HepG2 (cell line): ENCODE measurements around the gene MYO16. TPM values are rescaled to one million over a fixed set of nuclear protein-coding genes. Genes with fewer than 3 reads are reported as not detected.

ENCODE experiments used
- ATAC-seq: fragments of 200-7000 bp; cut with Tn5 transposase; 3 replicates; pipeline ENCODE4 v1.9.1; 2020; ENCODE audit warnings: mild to moderate bottlenecking, moderate library complexity
- BruUV-seq: library from RNA; stranded (reverse); fragments of 400-500 nt; replicated peaks from 2 replicates; lab custom pipeline; 2021; lab: Mats Ljungman, UMichigan
- CTCF ChIA-PET: fragments of 300-600 bp; formaldehyde crosslinking; extraction: SDS; loops from one replicate; lab custom pipeline; 2021; ENCODE audit warnings: low total read pairs, inconsistent platforms, low intra/inter-chr PET ratio; lab: Yijun Ruan, JAX
- POLR2A ChIA-PET: fragments of 350-600 bp; sonication (Branson Sonifier 250); formaldehyde crosslinking; loops from one replicate; lab custom pipeline; 2020; ENCODE audit warnings: antibody characterized with exemption, inconsistent platforms; lab: Yijun Ruan, JAX
- DNase-seq: peaks from one replicate; pipeline ENCODE4 v3.0.0-alpha.2; 2015; ENCODE audit warnings: low spot score
- FAIRE-seq: peaks from 3 replicates; lab custom pipeline; 2011; peaks lifted over from hg19 to GRCh38; lab: Jason Lieb, UNC
- H2AFZ ChIP-seq: one replicate; pipeline ENCODE4 v1.6.1; 2011; ENCODE audit warnings: low read length, inconsistent platforms
- H3K27ac ChIP-seq: fragments of 300-600 bp; 3 replicates; pipeline ENCODE4 v1.8.0; 2011; ENCODE audit warnings: mixed run types, mild to moderate bottlenecking, mixed read lengths, low read length, inconsistent platforms; ENCODE audit not compliant: insufficient read depth; ENCODE audit errors: extremely low read length
- H3K27me3 ChIP-seq, 2 experiments: fragments of 200-600 bp in 1 of 2; 2 replicates in 1 of 2; 3 replicates in 1 of 2; pipeline versions ENCODE4 v1.6.0 to v1.8.0; 2011; ENCODE audit warnings: low read length in 2 of 2, mild to moderate bottlenecking in 2 of 2, moderate library complexity in 2 of 2, inconsistent platforms in 1 of 2; ENCODE audit not compliant: insufficient read depth in 2 of 2, control insufficient read depth in 1 of 2
- H3K36me3 ChIP-seq, 2 experiments: fragments of 200-600 bp in 1 of 2; replicated peaks in 1 of 2; 2 replicates in 1 of 2; 3 replicates in 1 of 2; pipeline versions ENCODE4 v1.5.1 to v1.8.0; 2011; ENCODE audit warnings: low read length in 2 of 2, inconsistent platforms in 1 of 2; ENCODE audit not compliant: insufficient read depth in 2 of 2, control insufficient read depth in 1 of 2
- H3K4me1 ChIP-seq: 2 replicates; pipeline ENCODE4 v1.5.1; 2012; ENCODE audit warnings: low read length, inconsistent platforms; ENCODE audit not compliant: insufficient read depth
- H3K4me2 ChIP-seq: 2 replicates; pipeline ENCODE4 v1.6.0; 2011; ENCODE audit warnings: low read depth, low read length, inconsistent platforms
- H3K4me3 ChIP-seq, 3 experiments: fragments of 200-600 bp in 1 of 3; sonication (generic), shearing (Covaris generic) in 1 of 3; replicated peaks in 1 of 3; 2 replicates each; pipeline ENCODE4 v1.5.1; 2011 to 2016; ENCODE audit warnings: low read length in 3 of 3, inconsistent platforms in 2 of 3, low read depth in 2 of 3, mild to moderate bottlenecking in 2 of 3, control low read depth in 1 of 3, mixed read lengths in 1 of 3; ENCODE audit not compliant: insufficient read depth in 1 of 3
- H3K79me2 ChIP-seq: one replicate; pipeline ENCODE4 v1.6.1; 2011; ENCODE audit warnings: low read length, inconsistent platforms; ENCODE audit not compliant: insufficient read depth
- H3K9ac ChIP-seq: 2 replicates; pipeline ENCODE4 v1.6.0; 2011; ENCODE audit warnings: mild to moderate bottlenecking, low read depth, low read length, inconsistent platforms; ENCODE audit not compliant: insufficient read depth
- H3K9me3 ChIP-seq: 2 replicates; pipeline ENCODE4 v1.5.1; 2012; ENCODE audit warnings: mild to moderate bottlenecking, low read length
- H4K20me1 ChIP-seq: 2 replicates; pipeline ENCODE4 v1.6.0; 2011; ENCODE audit warnings: inconsistent platforms, mild to moderate bottlenecking, low read length, moderate library complexity; ENCODE audit not compliant: insufficient read depth
- CBX5 ChIP-seq: sonication (generic); formaldehyde crosslinking; IDR thresholded peaks from 2 replicates; pipeline ENCODE4 v1.4.0; 2020; ENCODE audit warnings: missing genetic modification reagents, borderline replicate concordance
- EZH2 ChIP-seq: conservative IDR thresholded peaks from 2 replicates; pipeline ENCODE4 v1.6.1; 2012; ENCODE audit warnings: mild to moderate bottlenecking, low read depth, low read length, moderate library complexity
- GATAD1 ChIP-seq: IDR thresholded peaks from 2 replicates; pipeline ENCODE4 v1.6.1; 2016; ENCODE audit warnings: missing genetic modification reagents, missing compliant biosample characterization
- TP53 ChIP-seq: sonication (generic); formaldehyde crosslinking; conservative IDR thresholded peaks from 2 replicates; pipeline ENCODE4 v1.4.0; 2020; ENCODE audit warnings: missing genetic modification reagents
- ZIK1 ChIP-seq: sonication (generic); formaldehyde crosslinking; IDR thresholded peaks from 2 replicates; pipeline ENCODE4 v1.5.0; 2020; ENCODE audit warnings: mild to moderate bottlenecking, low read depth, missing genetic modification reagents, borderline replicate concordance
- ZNF10 ChIP-seq: sonication (generic); formaldehyde crosslinking; IDR thresholded peaks from 2 replicates; pipeline ENCODE4 v1.4.0; 2020; ENCODE audit warnings: mild to moderate bottlenecking, low read depth, missing genetic modification reagents, borderline replicate concordance
- ZNF367 ChIP-seq: sonication (generic); formaldehyde crosslinking; IDR thresholded peaks from 2 replicates; pipeline ENCODE4 v1.4.0; 2020; ENCODE audit warnings: missing genetic modification reagents, borderline replicate concordance
- ZNF510 ChIP-seq: sonication (generic); formaldehyde crosslinking; IDR thresholded peaks from 2 replicates; pipeline ENCODE4 v1.4.0; 2020; ENCODE audit warnings: low read depth, mild to moderate bottlenecking, missing genetic modification reagents
- ZNF775 ChIP-seq: sonication (generic); formaldehyde crosslinking; IDR thresholded peaks from 2 replicates; pipeline ENCODE4 v1.4.0; 2020; ENCODE audit warnings: missing genetic modification reagents, mild to moderate bottlenecking, moderate library complexity, borderline replicate concordance
- ZNF790 ChIP-seq: sonication (generic); formaldehyde crosslinking; IDR thresholded peaks from 2 replicates; pipeline ENCODE4 v1.8.0; 2022; ENCODE audit warnings: missing genetic modification reagents, mild to moderate bottlenecking, borderline replicate concordance
- WGBS: methylation state at CpG from one replicate; pipeline ENCODE4 v1.1.6; 2017; ENCODE audit warnings: low lambda C conversion rate; 5-methylcytosine and 5-hydroxymethylcytosine counted together
- in situ Hi-C: cut with HindIII; loops from 2 replicates; pipeline ENCODE4 v1.10.0; 2017; ENCODE audit warnings: low pct_unique_long_range_greater_than_20kb; ENCODE audit not compliant: extremely low pct_ligation_motif_present
- intact Hi-C: fragments of 100-400 bp; cut with micrococcal nuclease; formaldehyde crosslinking; loops from one replicate; pipeline ENCODE4 v1.10.0; 2022; ENCODE audit not compliant: unreplicated experiment
- polyA plus RNA-seq, 8 experiments: library from polyadenylated mRNA; depleted of rRNA in 3 of 8; stranded (reverse) in 7 of 8; unstranded in 1 of 8; fragments of >200 nt; fragmentation: Illumina TruSeq in 4 of 8; extraction: Trizol in 4 of 8; gene quantifications; 2 replicates each; pipeline versions ENCODE4 v1.2.1 to v1.2.3, GENCODE V29; 2011 to 2016; ENCODE audit warnings: low read depth in 4 of 8, missing spikeins in 1 of 8, mixed read lengths in 1 of 8; ENCODE audit not compliant: insufficient read depth in 1 of 8
- total RNA-seq, 5 experiments: library from RNA; depleted of rRNA; stranded (reverse); fragments of >200 nt; fragmentation: Illumina TruSeq; extraction: Trizol; gene quantifications; 2 replicates each; pipeline ENCODE4 v1.2.3, GENCODE V29; 2016; ENCODE audit warnings: low read depth in 1 of 5

MYO16 gene
- total and polyA plus RNA-seq, 2 of the 13 experiments (the other 11 are each of a cell fraction or from before 2014, with no cell fraction given), result not detected

DNA sequence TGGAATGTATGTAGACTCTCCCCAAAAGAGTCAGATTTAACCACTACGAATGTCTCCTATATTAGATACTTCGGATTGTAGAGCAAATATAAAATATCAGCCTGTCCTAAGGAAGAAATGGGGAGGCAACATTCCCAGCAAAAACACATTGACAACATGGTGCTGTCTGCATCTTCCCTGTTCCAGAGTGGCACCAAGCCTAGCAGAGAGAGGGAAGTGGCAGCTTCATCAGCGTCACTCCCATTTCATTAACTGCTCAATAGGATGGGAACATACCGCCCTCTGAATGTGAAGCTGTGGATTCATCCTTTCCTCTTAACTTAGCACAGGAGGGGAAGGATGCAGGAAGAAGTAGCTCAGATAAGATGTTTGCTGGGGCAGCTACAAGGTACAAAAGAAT lies 45.4 kb downstream of the MYO16 start:
- no peak overlapping the region for H3K9ac ChIP-seq
- FAIRE-seq, result no peak
- no peak overlapping the region for H2AFZ ChIP-seq
- H3K4me3 ChIP-seq, result no peak overlapping the region
- H3K4me2 ChIP-seq, result no peak overlapping the region
- POLR2A ChIA-PET, result no interaction called here
- 23% methylated on average over 4 of the region's 4 CpGs for WGBS
- no peak for DNase-seq
- H3K27ac ChIP-seq, result no peak overlapping the region
- CTCF ChIA-PET, result no interaction called here
- no peak for ATAC-seq
- no TSS peak for BruUV-seq
- TF ChIP-seq EZH2 (no peak), ZIK1 (no peak), CBX5 (no peak), TP53 (CRISPR knock-in tag) (no peak), ZNF367 (CRISPR knock-in tag) (no peak)
- H3K36me3 ChIP-seq, result no peaks in the 10 kb centered on the region
- H3K79me2 ChIP-seq, result no peaks in the 10 kb centered on the region
- no peaks in the 10 kb centered on the region for H4K20me1 ChIP-seq
- H3K4me1 ChIP-seq, result no peaks in the 10 kb centered on the region
- intact Hi-C loops, result no loop called here
- in situ Hi-C loops, result no loop called here
- peaks cover 8% of the 10 kb centered on the region for H3K9me3 ChIP-seq
- no peaks in the 10 kb centered on the region for H3K27me3 ChIP-seq

- H3K4me2 ChIP-seq, result no peak overlapping the region
- no peak for FAIRE-seq
- intact Hi-C loops (no loop called here), in situ Hi-C loops (no loop called here)
- peaks cover 25% of the 10 kb centered on the region for H3K9me3 ChIP-seq
- ChIA-PET POLR2A (no interaction called here), CTCF (no interaction called here)
- DNase-seq, result no peak
- H3K27me3 ChIP-seq, result no peaks in the 10 kb centered on the region
- H3K4me1 ChIP-seq, result no peaks in the 10 kb centered on the region
- TF ChIP-seq ZNF10 (CRISPR knock-in tag) (no peak), GATAD1 (CRISPR knock-in tag) (no peak), ZNF790 (CRISPR knock-in tag) (no peak), ZNF510 (CRISPR knock-in tag) (no peak), ZNF775 (CRISPR knock-in tag) (no peak)
- no peak overlapping the region for H3K9ac ChIP-seq
- H2AFZ ChIP-seq, result no peak overlapping the region
- no TSS peak for BruUV-seq
- no peaks in the 10 kb centered on the region for H4K20me1 ChIP-seq
- no peaks in the 10 kb centered on the region for H3K36me3 ChIP-seq
- no peak for ATAC-seq
- WGBS, result 14% methylated on average over 8 of the region's 8 CpGs
- no peak overlapping the region for H3K4me3 ChIP-seq
- H3K27ac ChIP-seq, result no peak overlapping the region
- no peaks in the 10 kb centered on the region for H3K79me2 ChIP-seq
Measured at GRCh38 chr13:108676620-108677019, 47.2 kb downstream of the MYO16 start.
